ENCODE data around the gene PKNOX2.
A peak's percentile ranks its signal among the peaks of the same experiment; 100 is the strongest.

DNA sequence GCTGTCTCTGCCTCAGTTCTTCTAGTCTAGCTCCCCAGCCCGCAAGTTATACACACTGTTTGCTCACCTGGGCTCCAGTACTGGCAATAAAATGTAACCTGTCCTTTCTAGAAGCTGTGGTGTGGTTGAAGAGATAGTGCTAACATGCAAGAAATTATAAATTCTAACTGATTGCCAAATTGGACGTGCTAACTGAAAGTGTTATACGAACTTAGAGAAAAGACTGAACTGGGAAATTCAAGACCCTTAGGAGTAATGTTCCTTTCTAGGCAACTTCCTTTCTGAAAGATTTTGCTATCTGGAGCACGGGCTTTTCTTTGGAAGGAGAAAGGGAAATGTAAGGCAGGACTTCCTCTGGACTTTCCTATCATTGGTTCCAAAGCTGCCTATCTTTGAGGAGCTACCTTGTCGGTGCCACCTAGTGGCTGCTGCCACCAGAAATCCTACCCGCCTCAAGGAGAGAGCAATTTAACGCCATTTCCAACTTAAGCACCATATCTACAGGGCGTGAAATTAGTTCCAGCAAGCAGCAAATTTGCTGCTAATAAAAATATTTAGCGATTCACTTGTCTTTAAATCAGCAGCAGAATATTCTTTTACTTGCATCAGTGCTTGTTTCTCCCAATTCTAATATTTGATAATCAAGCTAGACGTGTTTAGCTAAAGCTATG, 40.5 kb upstream of the PKNOX2 start:
- TF ChIP-seq, protein P1, sequence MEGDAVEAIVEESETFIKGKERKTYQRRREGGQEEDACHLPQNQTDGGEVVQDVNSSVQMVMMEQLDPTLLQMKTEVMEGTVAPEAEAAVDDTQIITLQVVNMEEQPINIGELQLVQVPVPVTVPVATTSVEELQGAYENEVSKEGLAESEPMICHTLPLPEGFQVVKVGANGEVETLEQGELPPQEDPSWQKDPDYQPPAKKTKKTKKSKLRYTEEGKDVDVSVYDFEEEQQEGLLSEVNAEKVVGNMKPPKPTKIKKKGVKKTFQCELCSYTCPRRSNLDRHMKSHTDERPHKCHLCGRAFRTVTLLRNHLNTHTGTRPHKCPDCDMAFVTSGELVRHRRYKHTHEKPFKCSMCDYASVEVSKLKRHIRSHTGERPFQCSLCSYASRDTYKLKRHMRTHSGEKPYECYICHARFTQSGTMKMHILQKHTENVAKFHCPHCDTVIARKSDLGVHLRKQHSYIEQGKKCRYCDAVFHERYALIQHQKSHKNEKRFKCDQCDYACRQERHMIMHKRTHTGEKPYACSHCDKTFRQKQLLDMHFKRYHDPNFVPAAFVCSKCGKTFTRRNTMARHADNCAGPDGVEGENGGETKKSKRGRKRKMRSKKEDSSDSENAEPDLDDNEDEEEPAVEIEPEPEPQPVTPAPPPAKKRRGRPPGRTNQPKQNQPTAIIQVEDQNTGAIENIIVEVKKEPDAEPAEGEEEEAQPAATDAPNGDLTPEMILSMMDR (IDR thresholded peaks at IDR 0.05; ENCODE audit: low read depth, low read length), result peak; percentile 76
- no peak for TF ChIP-seq EZH2phosphoT487 (IDR thresholded peaks at IDR 0.05; ENCODE audit: low read depth)
